ENCODE results near the gene CLEC2L.

- TF ChIP-seq, protein P1, sequence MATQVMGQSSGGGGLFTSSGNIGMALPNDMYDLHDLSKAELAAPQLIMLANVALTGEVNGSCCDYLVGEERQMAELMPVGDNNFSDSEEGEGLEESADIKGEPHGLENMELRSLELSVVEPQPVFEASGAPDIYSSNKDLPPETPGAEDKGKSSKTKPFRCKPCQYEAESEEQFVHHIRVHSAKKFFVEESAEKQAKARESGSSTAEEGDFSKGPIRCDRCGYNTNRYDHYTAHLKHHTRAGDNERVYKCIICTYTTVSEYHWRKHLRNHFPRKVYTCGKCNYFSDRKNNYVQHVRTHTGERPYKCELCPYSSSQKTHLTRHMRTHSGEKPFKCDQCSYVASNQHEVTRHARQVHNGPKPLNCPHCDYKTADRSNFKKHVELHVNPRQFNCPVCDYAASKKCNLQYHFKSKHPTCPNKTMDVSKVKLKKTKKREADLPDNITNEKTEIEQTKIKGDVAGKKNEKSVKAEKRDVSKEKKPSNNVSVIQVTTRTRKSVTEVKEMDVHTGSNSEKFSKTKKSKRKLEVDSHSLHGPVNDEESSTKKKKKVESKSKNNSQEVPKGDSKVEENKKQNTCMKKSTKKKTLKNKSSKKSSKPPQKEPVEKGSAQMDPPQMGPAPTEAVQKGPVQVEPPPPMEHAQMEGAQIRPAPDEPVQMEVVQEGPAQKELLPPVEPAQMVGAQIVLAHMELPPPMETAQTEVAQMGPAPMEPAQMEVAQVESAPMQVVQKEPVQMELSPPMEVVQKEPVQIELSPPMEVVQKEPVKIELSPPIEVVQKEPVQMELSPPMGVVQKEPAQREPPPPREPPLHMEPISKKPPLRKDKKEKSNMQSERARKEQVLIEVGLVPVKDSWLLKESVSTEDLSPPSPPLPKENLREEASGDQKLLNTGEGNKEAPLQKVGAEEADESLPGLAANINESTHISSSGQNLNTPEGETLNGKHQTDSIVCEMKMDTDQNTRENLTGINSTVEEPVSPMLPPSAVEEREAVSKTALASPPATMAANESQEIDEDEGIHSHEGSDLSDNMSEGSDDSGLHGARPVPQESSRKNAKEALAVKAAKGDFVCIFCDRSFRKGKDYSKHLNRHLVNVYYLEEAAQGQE (IDR thresholded peaks at IDR 0.05; ENCODE audit: low read depth) = no peak
- TF ChIP-seq USF1 (IDR thresholded peaks at IDR 0.05) (no peak), EGR1 (IDR thresholded peaks at IDR 0.05) (no peak), RAD21 (IDR thresholded peaks at IDR 0.05; ENCODE audit: low read depth) (no peak)
These were observed 11.6 kb downstream of the CLEC2L start for GRCh38 chr7:139534966-139535651.

Data from Ishikawa (cell line).